Measurements from ENCODE around the gene MACROD2. TPM values are rescaled to one million over a fixed set of nuclear protein-coding genes. Genes with fewer than 3 reads are reported as not detected.

Gene MACROD2
- total RNA-seq, 1 experiment from 2014 or later: 3.7 TPM

GRCh38 chr20:15005300-15005986 lies 1010.1 kb downstream of the MACROD2 start:
- no peak overlapping the region for H3K4me3 ChIP-seq (replicated peaks in 1 of 2; ENCODE audit: low read depth in 1 of 2, low read length in 2 of 2)
- no peaks in the 10 kb centered on the region for H3K9me3 ChIP-seq (ENCODE audit: control insufficient read depth in 1 of 2, insufficient read depth in 1 of 2, low read depth in 1 of 2, low read length in 2 of 2)
- no peaks in the 10 kb centered on the region for H3K4me1 ChIP-seq (ENCODE audit: control insufficient read depth in 1 of 2, insufficient read depth in 2 of 2, low read length in 2 of 2)
- no peaks in the 10 kb centered on the region for H3K79me2 ChIP-seq (ENCODE audit: insufficient read depth, low read length)
- H3K27ac ChIP-seq (ENCODE audit: low read depth, low read length): no peak overlapping the region
- ATAC-seq (no peak), DNase-seq (ENCODE audit: low read depth, low spot score) (no peak)
- H3K36me3 ChIP-seq (ENCODE audit: control insufficient read depth in 1 of 2, insufficient read depth in 2 of 2, low read length in 2 of 2): no peaks in the 10 kb centered on the region
- ChIA-PET RAD21 (ENCODE audit: low non-redundant PET in 1 of 2, low total read pairs in 2 of 2, uncharacterized antibody in 2 of 2, unreplicated experiment in 2 of 2) (no interaction called here), CTCF (no interaction called here), POLR2A (no interaction called here)
- H3K9me2 ChIP-seq (ENCODE audit: insufficient read depth): no peaks in the 10 kb centered on the region
- no peak overlapping the region for H2AFZ ChIP-seq (ENCODE audit: low read depth, low read length, poor library complexity, severe bottlenecking)
- TF ChIP-seq SRF (IDR thresholded peaks at IDR 0.05; ENCODE audit: low read depth) (no peak), EZH2 (IDR thresholded peaks at IDR 0.05) (no peak)
- BruUV-seq (replicated peaks): no TSS peak
- H4K20me1 ChIP-seq (ENCODE audit: insufficient read depth): no peaks in the 10 kb centered on the region
- intact Hi-C loops (cut with micrococcal nuclease): no loop called here
- H3K9ac ChIP-seq (ENCODE audit: low read length): no peak overlapping the region
- H3K27me3 ChIP-seq (ENCODE audit: insufficient read depth, low read length): no peaks in the 10 kb centered on the region
- H3K4me2 ChIP-seq (ENCODE audit: low read length): no peak overlapping the region

GRCh38 chr20:15011631-15012030 lies 1016.3 kb downstream of the MACROD2 start:
- Histone ChIP-seq H3K79me2 (ENCODE audit: insufficient read depth, low read length) (no peaks in the 10 kb centered on the region), H4K20me1 (ENCODE audit: insufficient read depth) (no peaks in the 10 kb centered on the region), H3K4me3 (replicated peaks in 1 of 2; ENCODE audit: low read depth in 1 of 2, low read length in 2 of 2) (no peak overlapping the region), H3K27me3 (ENCODE audit: insufficient read depth, low read length) (no peaks in the 10 kb centered on the region), H3K9ac (ENCODE audit: low read length) (no peak overlapping the region), H2AFZ (ENCODE audit: low read depth, low read length, poor library complexity, severe bottlenecking) (no peak overlapping the region), H3K4me1 (ENCODE audit: control insufficient read depth in 1 of 2, insufficient read depth in 2 of 2, low read length in 2 of 2) (no peaks in the 10 kb centered on the region), H3K27ac (ENCODE audit: low read depth, low read length) (no peak overlapping the region), H3K9me3 (ENCODE audit: control insufficient read depth in 1 of 2, insufficient read depth in 1 of 2, low read depth in 1 of 2, low read length in 2 of 2) (no peaks in the 10 kb centered on the region), H3K4me2 (ENCODE audit: low read length) (no peak overlapping the region), H3K36me3 (ENCODE audit: control insufficient read depth in 1 of 2, insufficient read depth in 2 of 2, low read length in 2 of 2) (no peaks in the 10 kb centered on the region), H3K9me2 (ENCODE audit: insufficient read depth) (no peaks in the 10 kb centered on the region)
- no peak for ATAC-seq
- ChIA-PET RAD21 (ENCODE audit: low non-redundant PET in 1 of 2, low total read pairs in 2 of 2, uncharacterized antibody in 2 of 2, unreplicated experiment in 2 of 2) (no interaction called here), CTCF (no interaction called here), POLR2A (no interaction called here)
- no peak for DNase-seq (ENCODE audit: low read depth, low spot score)
- no TSS peak for BruUV-seq (replicated peaks)
- intact Hi-C loops (cut with micrococcal nuclease): no loop called here
- TF ChIP-seq FOSL1 (IDR thresholded peaks at IDR 0.05; ENCODE audit: low read depth) (no peak), CTCF (IDR thresholded peaks at IDR 0.05 in 2 of 3, conservative IDR thresholded peaks at IDR 0.05 in 1 of 3; ENCODE audit: borderline replicate concordance in 1 of 3, insufficient read depth in 1 of 3, low read depth in 2 of 3, low read length in 2 of 3) (no peak), SIN3A (IDR thresholded peaks at IDR 0.05; ENCODE audit: low read depth) (no peak), CEBPB (IDR thresholded peaks at IDR 0.05; ENCODE audit: low read depth) (no peak), POLR2A (IDR thresholded peaks at IDR 0.05; ENCODE audit: borderline replicate concordance, extremely low read depth, insufficient read depth, insufficient read length) (no peak), ZNF274 (IDR thresholded peaks at IDR 0.05; ENCODE audit: low read depth, low read length) (no peak), SP1 (IDR thresholded peaks at IDR 0.05; ENCODE audit: low read depth) (no peak), ELF1 (IDR thresholded peaks at IDR 0.05; ENCODE audit: borderline replicate concordance, low read depth) (no peak), TCF7L2 (IDR thresholded peaks at IDR 0.05; ENCODE audit: borderline replicate concordance, extremely low read depth, insufficient read depth, insufficient read length) (no peak), RAD21 (IDR thresholded peaks at IDR 0.05; ENCODE audit: low read depth) (no peak), EGR1 (IDR thresholded peaks at IDR 0.05; ENCODE audit: low read depth) (no peak), SRF (IDR thresholded peaks at IDR 0.05; ENCODE audit: low read depth) (no peak), REST (IDR thresholded peaks at IDR 0.05; ENCODE audit: low read depth) (no peak), POLR2AphosphoS5 (IDR thresholded peaks at IDR 0.05; ENCODE audit: low read depth, low read length) (no peak), YY1 (IDR thresholded peaks at IDR 0.05; ENCODE audit: extremely low read depth, insufficient replicate concordance, low read depth, low read length) (no peak)

Measured in HCT116 (cell line).